HepG2 (cell line): Measurements from ENCODE around the gene TUBA4A. TPM values are rescaled to one million over a fixed set of nuclear protein-coding genes. Genes with fewer than 3 reads are reported as not detected.
A peak's percentile ranks its signal among the peaks of the same experiment; 100 is the strongest.

Source experiments
- ARHGAP35 ChIP-seq: sonication (generic); formaldehyde crosslinking; IDR thresholded peaks from 2 replicates; pipeline ENCODE4 v1.9.0; 2022; ENCODE audit warnings: mild to moderate bottlenecking, inconsistent platforms, moderate library complexity, missing genetic modification reagents, borderline replicate concordance
- CC2D1A ChIP-seq: sonication (generic); formaldehyde crosslinking; IDR thresholded peaks from 2 replicates; pipeline ENCODE4 v1.8.1; 2023; ENCODE audit warnings: mild to moderate bottlenecking, missing genetic modification reagents
- DMAP1 ChIP-seq: IDR thresholded peaks from 2 replicates; pipeline ENCODE4 v1.6.1; 2016
- EED ChIP-seq: sonication (generic); formaldehyde crosslinking; IDR thresholded peaks from 2 replicates; pipeline ENCODE4 v1.5.0; 2020; ENCODE audit warnings: mild to moderate bottlenecking, missing genetic modification reagents
- EP300 ChIP-seq, 3 experiments: sonication (generic) in 1 of 3; formaldehyde crosslinking in 1 of 3; IDR thresholded peaks; 2 replicates each; pipeline versions ENCODE4 v1.5.1 to v1.6.1; 2011 to 2020; ENCODE audit warnings: low read depth in 2 of 3, low read length in 2 of 3, borderline replicate concordance in 1 of 3, improper control_type of control experiment in 1 of 3, mild to moderate bottlenecking in 1 of 3, missing genetic modification reagents in 1 of 3, moderate library complexity in 1 of 3
- ETV6 ChIP-seq: sonication (generic); formaldehyde crosslinking; conservative IDR thresholded peaks from 2 replicates; pipeline ENCODE4 v1.4.0; 2020; ENCODE audit warnings: missing genetic modification reagents
- GPN1 ChIP-seq: sonication (generic); formaldehyde crosslinking; IDR thresholded peaks from 2 replicates; pipeline ENCODE4 v1.5.1; 2020; ENCODE audit warnings: missing genetic modification reagents, borderline replicate concordance
- HNRNPLL ChIP-seq: fragments of 200-400 bp; formaldehyde crosslinking; IDR thresholded peaks from 2 replicates; pipeline ENCODE4 v1.6.1; 2017; ENCODE audit warnings: mild to moderate bottlenecking, low read depth, low read length; ENCODE audit not compliant: poor library complexity, severe bottlenecking
- KAT8 ChIP-seq: IDR thresholded peaks from 2 replicates; pipeline ENCODE4 v1.6.1; 2016; ENCODE audit warnings: missing genetic modification reagents, missing compliant biosample characterization
- PITX1 ChIP-seq: sonication (generic); formaldehyde crosslinking; IDR thresholded peaks from 2 replicates; pipeline ENCODE4 v1.5.1; 2020; ENCODE audit warnings: mild to moderate bottlenecking, missing genetic modification reagents
- SP140L ChIP-seq: sonication (generic); formaldehyde crosslinking; IDR thresholded peaks from 2 replicates; pipeline ENCODE4 v1.4.0; 2020; ENCODE audit warnings: missing genetic modification reagents, borderline replicate concordance
- U2AF1 ChIP-seq: fragments of 200-400 bp; formaldehyde crosslinking; optimal IDR thresholded peaks from 2 replicates; pipeline ENCODE3; 2017; ENCODE audit warnings: mild to moderate bottlenecking, low read depth, low read length
- ZHX1 ChIP-seq: sonication (generic); formaldehyde crosslinking; IDR thresholded peaks from 2 replicates; pipeline ENCODE4 v1.8.1; 2022; ENCODE audit warnings: low read depth, mild to moderate bottlenecking, missing genetic modification reagents
- ZNF251 ChIP-seq: sonication (generic); formaldehyde crosslinking; IDR thresholded peaks from 2 replicates; pipeline ENCODE4 v1.9.0; 2021; ENCODE audit warnings: mild to moderate bottlenecking, missing genetic modification reagents
- ZNF317 ChIP-seq: sonication (generic); formaldehyde crosslinking; IDR thresholded peaks from 2 replicates; pipeline ENCODE4 v1.5.0; 2020; ENCODE audit warnings: mild to moderate bottlenecking, missing genetic modification reagents
- ZNF331 ChIP-seq: sonication (generic); formaldehyde crosslinking; IDR thresholded peaks from 2 replicates; pipeline ENCODE4 v1.4.0; 2020; ENCODE audit warnings: missing genetic modification reagents
- ZNF383 ChIP-seq: sonication (generic); formaldehyde crosslinking; IDR thresholded peaks from 2 replicates; pipeline ENCODE4 v1.4.0; 2020; ENCODE audit warnings: missing genetic modification reagents, mild to moderate bottlenecking, borderline replicate concordance
- ZNF441 ChIP-seq: sonication (generic); formaldehyde crosslinking; IDR thresholded peaks from 2 replicates; pipeline ENCODE4 v1.7.0; 2021; ENCODE audit warnings: missing genetic modification reagents, borderline replicate concordance
- ZNF615 ChIP-seq: sonication (generic); formaldehyde crosslinking; IDR thresholded peaks from 2 replicates; pipeline ENCODE4 v1.5.0; 2020; ENCODE audit warnings: mild to moderate bottlenecking, missing genetic modification reagents, borderline replicate concordance
- ZNF616 ChIP-seq: sonication (generic); formaldehyde crosslinking; IDR thresholded peaks from 2 replicates; pipeline ENCODE4 v1.5.0; 2020; ENCODE audit warnings: low read depth, mild to moderate bottlenecking, missing genetic modification reagents
- ZNF839 ChIP-seq: sonication (generic); formaldehyde crosslinking; IDR thresholded peaks from 2 replicates; pipeline ENCODE4 v1.4.0; 2020; ENCODE audit warnings: missing genetic modification reagents, mild to moderate bottlenecking, borderline replicate concordance
- polyA plus RNA-seq, 8 experiments: library from polyadenylated mRNA; depleted of rRNA in 3 of 8; stranded (reverse) in 7 of 8; unstranded in 1 of 8; fragments of >200 nt; fragmentation: Illumina TruSeq in 4 of 8; extraction: Trizol in 4 of 8; gene quantifications; 2 replicates each; pipeline versions ENCODE4 v1.2.1 to v1.2.3, GENCODE V29; 2011 to 2016; ENCODE audit warnings: low read depth in 4 of 8, missing spikeins in 1 of 8, mixed read lengths in 1 of 8; ENCODE audit not compliant: insufficient read depth in 1 of 8
- total RNA-seq, 5 experiments: library from RNA; depleted of rRNA; stranded (reverse); fragments of >200 nt; fragmentation: Illumina TruSeq; extraction: Trizol; gene quantifications; 2 replicates each; pipeline ENCODE4 v1.2.3, GENCODE V29; 2016; ENCODE audit warnings: low read depth in 1 of 5
- TF ChIP-seq, protein P1 (sequence below): sonication (generic); formaldehyde crosslinking; IDR thresholded peaks from 2 replicates; pipeline ENCODE4 v1.4.0; 2020; ENCODE audit warnings: low read depth, mild to moderate bottlenecking, missing genetic modification reagents
- TF ChIP-seq, protein P2 (sequence below): sonication (generic); formaldehyde crosslinking; IDR thresholded peaks from 2 replicates; pipeline ENCODE4 v1.4.0; 2020; ENCODE audit warnings: mild to moderate bottlenecking, missing genetic modification reagents

TUBA4A gene
- total and polyA plus RNA-seq, 2 of the 13 experiments (the other 11 are each of a cell fraction or from before 2014, with no cell fraction given), result 1.3 to 12.7 TPM

GRCh38 chr2:219207134-219207883 lies 46.4 kb downstream of the TUBA4A start (continued):
- TF ChIP-seq ETV6 (CRISPR knock-in tag) (no peak), ZNF383 (CRISPR knock-in tag) (no peak), SP140L (CRISPR knock-in tag) (no peak), KAT8 (CRISPR knock-in tag) (no peak), ZNF441 (no peak), ARHGAP35 (CRISPR knock-in tag) (no peak), EP300 (IDR thresholded peaks at IDR 0.05; ENCODE audit: low read depth in 2 of 2, low read length in 2 of 2) (no peak), EP300 (CRISPR knock-in tag; IDR thresholded peaks at IDR 0.05; ENCODE audit: borderline replicate concordance) (0 out of 2 replicates have a peak, but pooled peaks have one; percentile 23), U2AF1 (peak; percentile 3), EED (peak; percentile 13; the same call in 1 of the 2 replicates), PITX1 (CRISPR knock-in tag) (no peak; the same call in 1 of the 2 replicates), ZNF615 (CRISPR knock-in tag) (0 out of 2 replicates have a peak, but pooled peaks have one; percentile 7), ZNF331 (CRISPR knock-in tag) (no peak), ZNF616 (CRISPR knock-in tag) (no peak), GPN1 (CRISPR knock-in tag) (no peak), HNRNPLL (no peak), ZHX1 (CRISPR knock-in tag) (no peak), ZNF251 (CRISPR knock-in tag) (0 out of 2 replicates have a peak, but pooled peaks have one; percentile 44), CC2D1A (CRISPR knock-in tag) (no peak), DMAP1 (CRISPR knock-in tag) (peak; percentile 3; the same call in 1 of the 2 replicates), ZNF317 (CRISPR knock-in tag) (peak; percentile 22; the same call in 1 of the 2 replicates), ZNF839 (0 out of 2 replicates have a peak, but pooled peaks have one; percentile 7)
- TF ChIP-seq, protein P1, sequence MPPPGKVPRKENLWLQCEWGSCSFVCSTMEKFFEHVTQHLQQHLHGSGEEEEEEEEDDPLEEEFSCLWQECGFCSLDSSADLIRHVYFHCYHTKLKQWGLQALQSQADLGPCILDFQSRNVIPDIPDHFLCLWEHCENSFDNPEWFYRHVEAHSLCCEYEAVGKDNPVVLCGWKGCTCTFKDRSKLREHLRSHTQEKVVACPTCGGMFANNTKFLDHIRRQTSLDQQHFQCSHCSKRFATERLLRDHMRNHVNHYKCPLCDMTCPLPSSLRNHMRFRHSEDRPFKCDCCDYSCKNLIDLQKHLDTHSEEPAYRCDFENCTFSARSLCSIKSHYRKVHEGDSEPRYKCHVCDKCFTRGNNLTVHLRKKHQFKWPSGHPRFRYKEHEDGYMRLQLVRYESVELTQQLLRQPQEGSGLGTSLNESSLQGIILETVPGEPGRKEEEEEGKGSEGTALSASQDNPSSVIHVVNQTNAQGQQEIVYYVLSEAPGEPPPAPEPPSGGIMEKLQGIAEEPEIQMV (CRISPR knock-in tag), result peak; percentile 65; the same call in 1 of the 2 replicates
- TF ChIP-seq, protein P2, sequence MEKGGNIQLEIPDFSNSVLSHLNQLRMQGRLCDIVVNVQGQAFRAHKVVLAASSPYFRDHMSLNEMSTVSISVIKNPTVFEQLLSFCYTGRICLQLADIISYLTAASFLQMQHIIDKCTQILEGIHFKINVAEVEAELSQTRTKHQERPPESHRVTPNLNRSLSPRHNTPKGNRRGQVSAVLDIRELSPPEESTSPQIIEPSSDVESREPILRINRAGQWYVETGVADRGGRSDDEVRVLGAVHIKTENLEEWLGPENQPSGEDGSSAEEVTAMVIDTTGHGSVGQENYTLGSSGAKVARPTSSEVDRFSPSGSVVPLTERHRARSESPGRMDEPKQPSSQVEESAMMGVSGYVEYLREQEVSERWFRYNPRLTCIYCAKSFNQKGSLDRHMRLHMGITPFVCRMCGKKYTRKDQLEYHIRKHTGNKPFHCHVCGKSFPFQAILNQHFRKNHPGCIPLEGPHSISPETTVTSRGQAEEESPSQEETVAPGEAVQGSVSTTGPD (CRISPR knock-in tag), result no peak
